D721Med (cell line): Measurements from ENCODE around the gene CDH13.

Experiments
- DNase-seq: peaks from one replicate; pipeline ENCODE4 v3.0.0; 2011; ENCODE audit warnings: low spot score; ENCODE audit not compliant: insufficient read length
- FAIRE-seq: peaks from 2 replicates; lab custom pipeline; 2011; peaks lifted over from hg19 to GRCh38; lab: Jason Lieb, UNC
- CTCF ChIP-seq: IDR thresholded peaks from 2 replicates; pipeline ENCODE4 v1.5.1; 2012; ENCODE audit warnings: mild to moderate bottlenecking, control low read depth; ENCODE audit not compliant: insufficient read depth; ENCODE audit errors: missing control alignments

Gene CDH13

GRCh38 chr16:82756283-82756599 lies 129.5 kb downstream of the CDH13 start:
- no peak for TF ChIP-seq CTCF
- no peak for DNase-seq
- no peak for FAIRE-seq

- FAIRE-seq, result no peak
- no peak for TF ChIP-seq CTCF
- DNase-seq, result no peak
These were observed 131.6 kb downstream of the CDH13 start for GRCh38 chr16:82758406-82758805.

- FAIRE-seq (no peak), DNase-seq (no peak)
These were observed 132.1 kb downstream of the CDH13 start for GRCh38 chr16:82758904-82759303.

GRCh38 chr16:82761236-82761635 lies 134.5 kb downstream of the CDH13 start:
- FAIRE-seq (no peak), DNase-seq (no peak)
- TF ChIP-seq CTCF, result no peak

More at GRCh38 chr16:82758904-82759303, 132.1 kb downstream of the CDH13 start:
- no peak for TF ChIP-seq CTCF

- DNase-seq, result no peak
- FAIRE-seq, result no peak
- no peak for TF ChIP-seq CTCF
These were observed 135.1 kb downstream of the CDH13 start for GRCh38 chr16:82761858-82762257.

- no peak for TF ChIP-seq CTCF
- no peak for DNase-seq
- no peak for FAIRE-seq
These were observed 136.6 kb downstream of the CDH13 start for GRCh38 chr16:82763371-82763770.

- no peak for FAIRE-seq
- no peak for DNase-seq
These were observed 140.4 kb downstream of the CDH13 start for GRCh38 chr16:82767198-82767597.

More at GRCh38 chr16:82767198-82767597, 140.4 kb downstream of the CDH13 start:
- TF ChIP-seq CTCF, result no peak
